ENCODE measurements around the gene SYT1. TPM values are rescaled to one million over a fixed set of nuclear protein-coding genes. Genes with fewer than 3 reads are reported as not detected.

The SYT1 gene
- total and polyA plus RNA-seq, 4 donors, result 0.53 to 0.84 (median 0.64) TPM

- no peaks in the 10 kb centered on the region for H3K9me3 ChIP-seq (ENCODE audit: control insufficient read depth in 4 of 4, low read length in 3 of 4)
- no peaks in the 10 kb centered on the region for H3K36me3 ChIP-seq (ENCODE audit: control insufficient read depth in 4 of 4, insufficient read depth in 3 of 4, low read depth in 1 of 4, low read length in 3 of 4)
- DNase-seq (ENCODE audit: low spot score), result no peak
- H3K9ac ChIP-seq (ENCODE audit: low read depth in 1 of 2, low read length in 2 of 2), result no peak overlapping the region
- H3K27me3 ChIP-seq (ENCODE audit: control insufficient read depth in 4 of 4, insufficient read depth in 4 of 4, low read length in 3 of 4), result no peaks in the 10 kb centered on the region
- 62% methylated on average over 3 of the region's 3 CpGs for WGBS
- H3K4me1 ChIP-seq (ENCODE audit: control insufficient read depth in 4 of 4, insufficient read depth in 4 of 4, low read length in 3 of 4), result no peaks in the 10 kb centered on the region
- no peak overlapping the region for H3K27ac ChIP-seq (ENCODE audit: low read depth in 1 of 2, low read length in 2 of 2)
- H3K4me3 ChIP-seq (ENCODE audit: low read depth in 1 of 3, low read length in 3 of 3), result no peak overlapping the region
- no peak for TF ChIP-seq TAF1 (conservative IDR thresholded peaks at IDR 0.05)
These were observed 262.7 kb downstream of the SYT1 start for GRCh38 chr12:79127271-79127751.

DNA sequence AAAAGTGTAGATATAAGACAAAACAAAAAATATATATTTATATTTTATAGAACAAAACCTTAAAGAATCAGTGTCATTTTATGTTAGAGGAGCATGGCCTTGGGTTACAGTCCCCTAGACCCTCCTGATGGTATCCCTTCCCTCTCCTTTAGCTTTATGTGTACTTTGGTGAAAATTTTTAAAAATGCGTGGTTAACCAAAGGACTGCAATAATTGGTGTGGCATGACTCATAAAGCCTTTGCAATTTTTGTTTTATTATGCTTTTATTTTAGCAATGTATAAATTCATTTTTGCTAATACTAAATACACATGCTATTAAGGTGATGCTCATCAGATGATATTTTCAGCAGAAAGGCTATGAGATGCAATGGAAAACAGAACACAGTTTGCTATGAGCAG is 264.4 kb downstream of the SYT1 start:
- no peak overlapping the region for H3K4me3 ChIP-seq (ENCODE audit: low read depth in 1 of 3, low read length in 3 of 3)
- H3K9ac ChIP-seq (ENCODE audit: low read depth in 1 of 2, low read length in 2 of 2), result no peak overlapping the region
- no peak for DNase-seq (ENCODE audit: low spot score)
- TF ChIP-seq JUND (IDR thresholded peaks at IDR 0.05) (no peak), NR2F2 (IDR thresholded peaks at IDR 0.05) (no peak), SP1 (IDR thresholded peaks at IDR 0.05) (no peak), TAF1 (conservative IDR thresholded peaks at IDR 0.05) (no peak), YY1 (IDR thresholded peaks at IDR 0.05) (no peak), RAD21 (IDR thresholded peaks at IDR 0.05) (no peak), RXRA (IDR thresholded peaks at IDR 0.05) (no peak), FOXA2 (IDR thresholded peaks at IDR 0.05) (no peak), HNF4A (conservative IDR thresholded peaks at IDR 0.05) (no peak), GABPA (IDR thresholded peaks at IDR 0.05 in 1 of 2, conservative IDR thresholded peaks at IDR 0.05 in 1 of 2) (no peak), CTCF (IDR thresholded peaks at IDR 0.05; ENCODE audit: low read depth, low read length, missing input control) (no peak)
- TF ChIP-seq, protein P1, sequence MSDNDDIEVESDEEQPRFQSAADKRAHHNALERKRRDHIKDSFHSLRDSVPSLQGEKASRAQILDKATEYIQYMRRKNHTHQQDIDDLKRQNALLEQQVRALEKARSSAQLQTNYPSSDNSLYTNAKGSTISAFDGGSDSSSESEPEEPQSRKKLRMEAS (IDR thresholded peaks at IDR 0.05), result no peak
- H3K4me1 ChIP-seq (ENCODE audit: control insufficient read depth in 4 of 4, insufficient read depth in 4 of 4, low read length in 3 of 4), result no peaks in the 10 kb centered on the region
- no peak overlapping the region for H3K27ac ChIP-seq (ENCODE audit: low read depth in 1 of 2, low read length in 2 of 2)
- 75% methylated on average over 1 of the region's 1 CpG for WGBS
- H3K9me3 ChIP-seq (ENCODE audit: control insufficient read depth in 4 of 4, low read length in 3 of 4), result no peaks in the 10 kb centered on the region
- H3K27me3 ChIP-seq (ENCODE audit: control insufficient read depth in 4 of 4, insufficient read depth in 4 of 4, low read length in 3 of 4), result no peaks in the 10 kb centered on the region
- H3K36me3 ChIP-seq (ENCODE audit: control insufficient read depth in 4 of 4, insufficient read depth in 3 of 4, low read depth in 1 of 4, low read length in 3 of 4), result no peaks in the 10 kb centered on the region

- no peak for DNase-seq (ENCODE audit: low spot score)
- Histone ChIP-seq H3K9ac (ENCODE audit: low read depth in 1 of 2, low read length in 2 of 2) (no peak overlapping the region), H3K36me3 (ENCODE audit: control insufficient read depth in 4 of 4, insufficient read depth in 3 of 4, low read depth in 1 of 4, low read length in 3 of 4) (no peaks in the 10 kb centered on the region), H3K4me3 (ENCODE audit: low read depth in 1 of 3, low read length in 3 of 3) (no peak overlapping the region), H3K27me3 (ENCODE audit: control insufficient read depth in 4 of 4, insufficient read depth in 4 of 4, low read length in 3 of 4) (no peaks in the 10 kb centered on the region), H3K4me1 (ENCODE audit: control insufficient read depth in 4 of 4, insufficient read depth in 4 of 4, low read length in 3 of 4) (no peaks in the 10 kb centered on the region), H3K27ac (ENCODE audit: low read depth in 1 of 2, low read length in 2 of 2) (no peak overlapping the region), H3K9me3 (ENCODE audit: control insufficient read depth in 4 of 4, low read length in 3 of 4) (no peaks in the 10 kb centered on the region)
- WGBS, result 86% methylated on average over 6 of the region's 6 CpGs
- TF ChIP-seq, protein P2, sequence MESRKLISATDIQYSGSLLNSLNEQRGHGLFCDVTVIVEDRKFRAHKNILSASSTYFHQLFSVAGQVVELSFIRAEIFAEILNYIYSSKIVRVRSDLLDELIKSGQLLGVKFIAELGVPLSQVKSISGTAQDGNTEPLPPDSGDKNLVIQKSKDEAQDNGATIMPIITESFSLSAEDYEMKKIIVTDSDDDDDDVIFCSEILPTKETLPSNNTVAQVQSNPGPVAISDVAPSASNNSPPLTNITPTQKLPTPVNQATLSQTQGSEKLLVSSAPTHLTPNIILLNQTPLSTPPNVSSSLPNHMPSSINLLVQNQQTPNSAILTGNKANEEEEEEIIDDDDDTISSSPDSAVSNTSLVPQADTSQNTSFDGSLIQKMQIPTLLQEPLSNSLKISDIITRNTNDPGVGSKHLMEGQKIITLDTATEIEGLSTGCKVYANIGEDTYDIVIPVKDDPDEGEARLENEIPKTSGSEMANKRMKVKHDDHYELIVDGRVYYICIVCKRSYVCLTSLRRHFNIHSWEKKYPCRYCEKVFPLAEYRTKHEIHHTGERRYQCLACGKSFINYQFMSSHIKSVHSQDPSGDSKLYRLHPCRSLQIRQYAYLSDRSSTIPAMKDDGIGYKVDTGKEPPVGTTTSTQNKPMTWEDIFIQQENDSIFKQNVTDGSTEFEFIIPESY (IDR thresholded peaks at IDR 0.05), result no peak
- TF ChIP-seq ATF3 (IDR thresholded peaks at IDR 0.05) (no peak), TAF1 (conservative IDR thresholded peaks at IDR 0.05) (no peak), SP1 (IDR thresholded peaks at IDR 0.05) (no peak), HNF4G (IDR thresholded peaks at IDR 0.05) (no peak), NR2F2 (IDR thresholded peaks at IDR 0.05) (no peak), FOXA2 (IDR thresholded peaks at IDR 0.05) (no peak), JUND (IDR thresholded peaks at IDR 0.05) (no peak), REST (IDR thresholded peaks at IDR 0.05) (no peak), EGR1 (IDR thresholded peaks at IDR 0.05; ENCODE audit: low read depth in 2 of 2) (no peak), FOXA1 (IDR thresholded peaks at IDR 0.05) (no peak), GABPA (IDR thresholded peaks at IDR 0.05 in 1 of 2, conservative IDR thresholded peaks at IDR 0.05 in 1 of 2) (no peak), RXRA (IDR thresholded peaks at IDR 0.05) (no peak), CTCF (IDR thresholded peaks at IDR 0.05; ENCODE audit: low read depth, low read length, missing input control) (no peak), HNF4A (conservative IDR thresholded peaks at IDR 0.05) (no peak), YY1 (IDR thresholded peaks at IDR 0.05) (no peak)
These were observed 274.3 kb downstream of the SYT1 start for GRCh38 chr12:79138872-79139271.

All from liver (tissue), 9 donors.